Gastrocnemius medialis (tissue), 4 donors: ENCODE results near the gene PAPPA2. TPM values are rescaled to one million over a fixed set of nuclear protein-coding genes. Genes with fewer than 3 reads are reported as not detected.
"Not testable (repeated sequence)": the region's sequence is repeated elsewhere in the genome, so short reads cannot be mapped to it uniquely, and the experiment has no call there.

ENCODE experiments used
- ATAC-seq, 2 donors: fragments of 150-250 bp; one replicate each; pipeline ENCODE4 v1.9.1; 2016
- DNase-seq, 2 donors: peaks; one replicate each; pipeline ENCODE4 v3.0.0-alpha.2; 2019
- H3K27ac ChIP-seq, 4 donors: fragments of 200-600 bp; sonication (generic); 1 replicate in 1 of 4; 2 replicates in 3 of 4; pipeline ENCODE4 v1.5.1; 2016 to 2018; ENCODE audit warnings: mild to moderate bottlenecking in 2 of 4, moderate library complexity in 1 of 4
- H3K27me3 ChIP-seq, 3 donors: fragments of 200-600 bp; sonication (generic) in 2 of 3; 1 replicate in 1 of 3; 2 replicates in 2 of 3; pipeline versions ENCODE4 v1.5.1 to v1.6.0; 2016 to 2019; ENCODE audit warnings: mild to moderate bottlenecking in 1 of 3, moderate library complexity in 1 of 3
- H3K36me3 ChIP-seq, 2 donors: fragments of 200-600 bp; sonication (generic) in 1 of 2; one replicate each; pipeline ENCODE4 v1.5.1; 2017 to 2018
- H3K4me1 ChIP-seq, 2 donors: fragments of 200-600 bp; sonication (generic) in 1 of 2; one replicate each; pipeline ENCODE4 v1.5.1; 2016 to 2017; ENCODE audit warnings: mild to moderate bottlenecking in 2 of 2
- H3K4me3 ChIP-seq, 4 donors: fragments of 200-600 bp; sonication (generic) in 3 of 4; 1 replicate in 1 of 4; 2 replicates in 3 of 4; pipeline ENCODE4 v1.5.1; 2016 to 2019; ENCODE audit warnings: mild to moderate bottlenecking in 2 of 4
- H3K9me3 ChIP-seq, 3 donors: fragments of 200-600 bp; sonication (generic) in 2 of 3; 1 replicate in 1 of 3; 2 replicates in 2 of 3; pipeline ENCODE4 v1.5.1; 2016 to 2019
- CTCF ChIP-seq, 5 experiments: fragments of 450-650 bp in 3 of 5; fragments of 200-600 bp in 2 of 5; sonication (generic) in 2 of 5; IDR thresholded peaks in 4 of 5; conservative IDR thresholded peaks in 1 of 5; 1 replicate in 4 of 5; 2 replicates in 1 of 5; pipeline ENCODE4 v1.5.1; 2016 to 2019; ENCODE audit warnings: antibody characterized with exemption in 5 of 5, mild to moderate bottlenecking in 3 of 5, moderate library complexity in 3 of 5
- POLR2A ChIP-seq, 2 donors: fragments of 450-650 bp; IDR thresholded peaks; one replicate each; pipeline ENCODE4 v1.6.1; 2017; ENCODE audit warnings: antibody characterized with exemption in 2 of 2, mild to moderate bottlenecking in 2 of 2, moderate library complexity in 2 of 2
- in situ Hi-C, 4 donors: fragments of 200-750 bp; cut with MboI; loops; one replicate each; pipeline versions ENCODE4 v1.15.0 to v1.8.0; 2017; ENCODE audit warnings: low sequenced_read_pairs in 4 of 4
- intact Hi-C: fragments of 100-400 bp; cut with DNase I; formaldehyde crosslinking; loops from one replicate; pipeline ENCODE4 v1.15.1; 2023; ENCODE audit warnings: low total_unique reads
- total RNA-seq, 4 donors: library from RNA; depleted of rRNA; stranded (reverse); fragments of >200 nt; gene quantifications; one replicate each; pipeline versions ENCODE4 v1.1.0 to v1.2.3, GENCODE V29; 2016

PAPPA2 gene
- total RNA-seq, 4 donors from 2014 or later = 0.11 TPM; not detected in 3

GRCh38 chr1:176558561-176558960 lies 95.6 kb downstream of the PAPPA2 start:
- no peaks in the 10 kb centered on the region for H3K36me3 ChIP-seq
- H3K4me1 ChIP-seq = no peaks in the 10 kb centered on the region
- no peaks in the 10 kb centered on the region for H3K9me3 ChIP-seq
- H3K27ac ChIP-seq = no peak overlapping the region
- no peak for TF ChIP-seq POLR2A (IDR thresholded peaks at IDR 0.05)
- TF ChIP-seq CTCF (IDR thresholded peaks at IDR 0.05 in 4 of 5, conservative IDR thresholded peaks at IDR 0.05 in 1 of 5) = no peak
- intact Hi-C loops = no loop called here
- in situ Hi-C loops = loop anchor here (5.0 to 25.0 kb wide), 5 partner anchors 129 to 326 kb away; no protein-coding TSS in a partner anchor
- DNase-seq = no peak
- ATAC-seq = no peak
- no peak overlapping the region for H3K4me3 ChIP-seq
- peaks cover 0 to 17% (median 4%) of the 10 kb centered on the region in 3 donors for H3K27me3 ChIP-seq

GRCh38 chr1:176559474-176559873 lies 96.5 kb downstream of the PAPPA2 start:
- no peak for DNase-seq
- intact Hi-C loops (loop anchor here (1.0 kb wide), 2 partner anchors 132 to 322 kb away; no protein-coding TSS in a partner anchor), in situ Hi-C loops (loop anchor here (5.0 to 25.0 kb wide), 5 partner anchors 128 to 325 kb away; no protein-coding TSS in a partner anchor)
- Histone ChIP-seq H3K27ac (no peak overlapping the region), H3K27me3 (peaks cover 0 to 11% (median 4%) of the 10 kb centered on the region in 3 donors), H3K9me3 (no peaks in the 10 kb centered on the region), H3K36me3 (no peaks in the 10 kb centered on the region), H3K4me1 (no peaks in the 10 kb centered on the region), H3K4me3 (no peak overlapping the region)
- ATAC-seq = peak; percentile 17 to 32
- no peak for TF ChIP-seq CTCF (IDR thresholded peaks at IDR 0.05 in 4 of 5, conservative IDR thresholded peaks at IDR 0.05 in 1 of 5)
- TF ChIP-seq POLR2A (IDR thresholded peaks at IDR 0.05) = no peak

- Histone ChIP-seq H3K4me3 (no peak overlapping the region), H3K27me3 (peaks cover 0 to 7% (median 4%) of the 10 kb centered on the region in 3 donors), H3K9me3 (no peaks in the 10 kb centered on the region), H3K36me3 (no peaks in the 10 kb centered on the region), H3K4me1 (no peaks in the 10 kb centered on the region), H3K27ac (no peak overlapping the region)
- intact Hi-C loops (loop anchor here (1.0 to 2.0 kb wide), 4 partner anchors 131 to 321 kb away; no protein-coding TSS in a partner anchor), in situ Hi-C loops (loop anchor here (5.0 to 25.0 kb wide), 7 partner anchors 125 to 325 kb away; no protein-coding TSS in a partner anchor)
- peak; percentile 89 to 96 for ATAC-seq
- peak; percentile 41 for DNase-seq
- peak; percentile 82 to 90 (median 86) for TF ChIP-seq CTCF (IDR thresholded peaks at IDR 0.05 in 4 of 5, conservative IDR thresholded peaks at IDR 0.05 in 1 of 5)
- no peak for TF ChIP-seq POLR2A (IDR thresholded peaks at IDR 0.05)
These were observed 96.9 kb downstream of the PAPPA2 start for GRCh38 chr1:176559878-176560277.

- in situ Hi-C loops = loop anchor here in 3 of 4 donors (10.0 to 25.0 kb wide), 3 partner anchors 124 to 196 kb away; no protein-coding TSS in a partner anchor
These were observed 97.7 kb downstream of the PAPPA2 start for GRCh38 chr1:176560681-176561080.

GRCh38 chr1:176561761-176562160 lies 98.8 kb downstream of the PAPPA2 start:
- not testable (repeated sequence) for H3K9me3 ChIP-seq, H3K36me3 ChIP-seq, H3K4me1 ChIP-seq, ATAC-seq, H3K27ac ChIP-seq, H3K4me3 ChIP-seq, DNase-seq, H3K27me3 ChIP-seq
- in situ Hi-C loops = loop anchor here in 3 of 4 donors (10.0 to 25.0 kb wide), 3 partner anchors 123 to 197 kb away; no protein-coding TSS in a partner anchor
- intact Hi-C loops = loop anchor here (2.0 kb wide), 1 partner anchor 187 kb away; no protein-coding TSS in a partner anchor

More at GRCh38 chr1:176560681-176561080, 97.7 kb downstream of the PAPPA2 start:
- Histone ChIP-seq H3K4me3 (no peak overlapping the region), H3K4me1 (no peaks in the 10 kb centered on the region), H3K36me3 (no peaks in the 10 kb centered on the region), H3K27ac (no peak overlapping the region), H3K9me3 (no peaks in the 10 kb centered on the region), H3K27me3 (peaks cover 0 to 5% (median 0%) of the 10 kb centered on the region in 3 donors)
- no peak for ATAC-seq
- intact Hi-C loops = loop anchor here (1.0 to 2.0 kb wide), 2 partner anchors 186 to 283 kb away; no protein-coding TSS in a partner anchor
- no peak for TF ChIP-seq POLR2A (IDR thresholded peaks at IDR 0.05)
- no peak for TF ChIP-seq CTCF (IDR thresholded peaks at IDR 0.05 in 4 of 5, conservative IDR thresholded peaks at IDR 0.05 in 1 of 5)
- DNase-seq = no peak
